ENCODE data around the gene FRA10AC1. TPM values are rescaled to one million over a fixed set of nuclear protein-coding genes. Genes with fewer than 3 reads are reported as not detected.

The FRA10AC1 gene
- total RNA-seq, 1 experiment from 2014 or later = 20.3 TPM

GRCh38 chr10:93628858-93629257 is 73.5 kb downstream of the FRA10AC1 start:
- in situ Hi-C loops (cut with HindIII; ENCODE audit: low pct_unique_long_range_greater_than_20kb, low sequenced_read_pairs) = no loop called here

GRCh38 chr10:93622942-93623341 is 79.5 kb downstream of the FRA10AC1 start:
- Histone ChIP-seq H3K9me3 (ENCODE audit: control insufficient read depth, insufficient read depth, low read depth, low read length) (no peaks in the 10 kb centered on the region), H3K27me3 (ENCODE audit: control insufficient read depth, insufficient read depth, low read length) (peaks cover 13% of the 10 kb centered on the region; the same call in 1 of the 2 replicates), H3K36me3 (ENCODE audit: control insufficient read depth, insufficient read depth, low read length) (no peaks in the 10 kb centered on the region), H3K27ac (ENCODE audit: low read length) (no peak overlapping the region), H3K4me3 (ENCODE audit: low read depth in 2 of 2, low read length in 2 of 2) (no peak overlapping the region), H3K4me1 (ENCODE audit: control insufficient read depth, insufficient read depth, low read length) (no peaks in the 10 kb centered on the region)
- DNase-seq (ENCODE audit: low read depth, low spot score) (no peak), ATAC-seq (no peak)
- in situ Hi-C loops (cut with HindIII; ENCODE audit: low pct_unique_long_range_greater_than_20kb, low sequenced_read_pairs) (no loop called here), intact Hi-C loops (cut with micrococcal nuclease; ENCODE audit: unreplicated experiment) (no loop called here)
- ChIA-PET CTCF (no interaction called here), POLR2A (interaction anchor here (0.7 kb wide), 1 partner anchor 830 kb away, joined by 12 read pairs; no protein-coding TSS in a partner anchor)
- TF ChIP-seq TCF7L2 (IDR thresholded peaks at IDR 0.05; ENCODE audit: low read depth, low read length) = no peak
- no peak for TF ChIP-seq SIN3A (IDR thresholded peaks at IDR 0.05; ENCODE audit: borderline replicate concordance, insufficient read depth, low read depth, low read length)
- TF ChIP-seq REST (IDR thresholded peaks at IDR 0.05; ENCODE audit: insufficient read depth in 1 of 2, low read depth in 2 of 2, low read length in 1 of 2) = no peak
- no peak for TF ChIP-seq POLR2AphosphoS5 (IDR thresholded peaks at IDR 0.05; ENCODE audit: low read depth, low read length)
- no peak for TF ChIP-seq CTCF (IDR thresholded peaks at IDR 0.05)
- no TSS peak for BruUV-seq (replicated peaks)

More at GRCh38 chr10:93628858-93629257, 73.5 kb downstream of the FRA10AC1 start:
- H3K4me3 ChIP-seq (ENCODE audit: low read depth in 2 of 2, low read length in 2 of 2) = no peak overlapping the region
- peaks cover 2% of the 10 kb centered on the region; the same call in 1 of the 2 replicates for H3K27me3 ChIP-seq (ENCODE audit: control insufficient read depth, insufficient read depth, low read length)
- POLR2A ChIA-PET = no interaction called here
- no peaks in the 10 kb centered on the region for H3K4me1 ChIP-seq (ENCODE audit: control insufficient read depth, insufficient read depth, low read length)
- no peak for DNase-seq (ENCODE audit: low read depth, low spot score)
- H3K27ac ChIP-seq (ENCODE audit: low read length) = no peak overlapping the region
- ATAC-seq = no peak
- no peak for TF ChIP-seq POLR2AphosphoS5 (IDR thresholded peaks at IDR 0.05; ENCODE audit: low read depth, low read length)
- no peak for TF ChIP-seq CTCF (IDR thresholded peaks at IDR 0.05)
- no peak for TF ChIP-seq SIN3A (IDR thresholded peaks at IDR 0.05; ENCODE audit: borderline replicate concordance, insufficient read depth, low read depth, low read length)
- TF ChIP-seq REST (IDR thresholded peaks at IDR 0.05; ENCODE audit: insufficient read depth in 1 of 2, low read depth in 2 of 2, low read length in 1 of 2) = no peak
- CTCF ChIA-PET = no interaction called here
- BruUV-seq (replicated peaks) = no TSS peak
- intact Hi-C loops (cut with micrococcal nuclease; ENCODE audit: unreplicated experiment) = no loop called here
- no peaks in the 10 kb centered on the region for H3K36me3 ChIP-seq (ENCODE audit: control insufficient read depth, insufficient read depth, low read length)
- no peaks in the 10 kb centered on the region for H3K9me3 ChIP-seq (ENCODE audit: control insufficient read depth, insufficient read depth, low read depth, low read length)

All from Panc1 (cell line).